Right lobe of liver (tissue), 4 donors: ENCODE measurements around the gene SYNGR3.

ENCODE experiments used
- POLR2A ChIP-seq: fragments of 450-650 bp; IDR thresholded peaks from one replicate; pipeline ENCODE4 v1.6.1; 2017; ENCODE audit warnings: antibody characterized with exemption, mild to moderate bottlenecking
- TF ChIP-seq, protein P1 (sequence below), 4 donors: fragments of 200-600 bp in 3 of 4; fragments of 450-650 bp in 1 of 4; IDR thresholded peaks; one replicate each; pipeline versions ENCODE4 v1.5.1 to v1.8.0; 2016 to 2022; ENCODE audit warnings: antibody characterized with exemption in 4 of 4, mild to moderate bottlenecking in 2 of 4
- donor health status: DM: no; HTN: no; CAD: no.
- donor health status: DM: no; HTN: no; CAD: no.
- donor health status: DM: no; HTN: yes; CAD: no.

DNA sequence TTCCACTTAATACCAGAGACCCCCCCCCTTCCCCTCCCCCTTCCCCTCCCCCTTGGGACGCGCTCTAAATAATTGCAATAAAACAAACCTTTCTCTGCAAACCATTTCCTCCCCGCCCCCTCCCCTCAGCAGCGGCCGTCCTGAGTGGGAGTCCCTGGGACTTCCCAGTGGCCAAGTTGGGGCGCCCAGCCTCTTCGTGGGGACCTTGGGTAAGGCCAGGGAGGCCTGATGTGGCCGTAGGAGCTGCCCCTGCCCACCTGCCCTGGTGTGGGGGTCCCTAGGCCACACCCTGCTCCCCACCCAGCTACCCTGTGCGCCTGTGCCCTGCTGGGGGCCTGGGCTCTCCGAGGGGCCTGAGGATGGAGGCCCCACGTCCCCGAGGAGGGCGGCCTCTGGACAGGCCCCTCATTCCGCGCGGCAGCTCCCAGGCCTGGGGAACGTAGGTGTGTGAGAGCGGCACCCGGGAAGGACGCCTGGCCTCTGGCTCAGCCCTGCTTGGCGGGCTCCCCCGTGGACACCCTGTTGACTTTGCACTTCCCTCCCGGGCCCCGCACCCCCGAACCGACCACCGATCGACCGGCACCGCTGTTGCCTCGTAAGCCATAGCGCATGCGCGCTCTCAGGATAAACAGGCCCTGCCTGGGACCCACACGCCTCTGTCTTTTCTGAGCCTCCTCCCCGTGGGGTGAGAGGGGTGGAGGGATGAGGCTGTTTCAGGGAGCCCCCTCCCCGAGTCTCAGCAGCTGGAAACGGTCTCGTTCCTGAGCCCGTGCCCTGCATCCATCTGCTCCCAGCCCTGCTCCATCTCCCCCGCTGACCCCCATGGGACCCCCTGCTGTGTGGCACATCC, 48.8 kb downstream of the SYNGR3 start:
- TF ChIP-seq, protein P1, sequence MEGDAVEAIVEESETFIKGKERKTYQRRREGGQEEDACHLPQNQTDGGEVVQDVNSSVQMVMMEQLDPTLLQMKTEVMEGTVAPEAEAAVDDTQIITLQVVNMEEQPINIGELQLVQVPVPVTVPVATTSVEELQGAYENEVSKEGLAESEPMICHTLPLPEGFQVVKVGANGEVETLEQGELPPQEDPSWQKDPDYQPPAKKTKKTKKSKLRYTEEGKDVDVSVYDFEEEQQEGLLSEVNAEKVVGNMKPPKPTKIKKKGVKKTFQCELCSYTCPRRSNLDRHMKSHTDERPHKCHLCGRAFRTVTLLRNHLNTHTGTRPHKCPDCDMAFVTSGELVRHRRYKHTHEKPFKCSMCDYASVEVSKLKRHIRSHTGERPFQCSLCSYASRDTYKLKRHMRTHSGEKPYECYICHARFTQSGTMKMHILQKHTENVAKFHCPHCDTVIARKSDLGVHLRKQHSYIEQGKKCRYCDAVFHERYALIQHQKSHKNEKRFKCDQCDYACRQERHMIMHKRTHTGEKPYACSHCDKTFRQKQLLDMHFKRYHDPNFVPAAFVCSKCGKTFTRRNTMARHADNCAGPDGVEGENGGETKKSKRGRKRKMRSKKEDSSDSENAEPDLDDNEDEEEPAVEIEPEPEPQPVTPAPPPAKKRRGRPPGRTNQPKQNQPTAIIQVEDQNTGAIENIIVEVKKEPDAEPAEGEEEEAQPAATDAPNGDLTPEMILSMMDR (IDR thresholded peaks at IDR 0.05): no peak
- peak; percentile 7 for TF ChIP-seq POLR2A
